Right lobe of liver (tissue), 6 donors: ENCODE results near the gene MMS22L. TPM values are rescaled to one million over a fixed set of nuclear protein-coding genes. Genes with fewer than 3 reads are reported as not detected.
"Not testable (repeated sequence)": the region's sequence is repeated elsewhere in the genome, so short reads cannot be mapped to it uniquely, and the experiment has no call there.

Experiments
- ATAC-seq, 4 donors: fragments of 200-7000 bp; cut with Tn5 transposase; one replicate each; pipeline ENCODE4 v1.9.1; 2020; ENCODE audit warnings: mild to moderate bottlenecking in 4 of 4, moderate library complexity in 4 of 4
- DNase-seq, 3 donors: peaks; one replicate each; pipeline ENCODE4 v3.0.0-alpha.2; 2020
- H3K27ac ChIP-seq, 3 donors: fragments of 200-600 bp; one replicate each; pipeline ENCODE4 v1.8.0; 2022
- H3K27me3 ChIP-seq, 2 donors: fragments of 200-600 bp; one replicate each; pipeline ENCODE4 v1.8.0; 2022
- H3K36me3 ChIP-seq, 4 donors: fragments of 200-600 bp; sonication (generic) in 1 of 4; one replicate each; pipeline versions ENCODE4 v1.5.1 to v1.8.0; 2017 to 2022; ENCODE audit warnings: control low read depth in 1 of 4
- H3K4me1 ChIP-seq, 4 donors: fragments of 200-600 bp; sonication (generic) in 1 of 4; one replicate each; pipeline versions ENCODE4 v1.5.1 to v1.8.0; 2017 to 2022; ENCODE audit warnings: control low read depth in 1 of 4
- H3K4me3 ChIP-seq, 3 donors: fragments of 200-600 bp; one replicate each; pipeline ENCODE4 v1.8.0; 2022
- H3K9me3 ChIP-seq, 4 donors: fragments of 200-600 bp; sonication (generic) in 1 of 4; one replicate each; pipeline versions ENCODE4 v1.5.1 to v1.8.0; 2017 to 2022; ENCODE audit warnings: control low read depth in 1 of 4
- POLR2A ChIP-seq: fragments of 450-650 bp; IDR thresholded peaks from one replicate; pipeline ENCODE4 v1.6.1; 2017; ENCODE audit warnings: antibody characterized with exemption, mild to moderate bottlenecking
- WGBS: methylation state at CpG from one replicate; pipeline ENCODE4 v1.1.6; 2018; ENCODE audit warnings: low coverage, low lambda C conversion rate; ENCODE audit not compliant: insufficient coverage; ENCODE audit errors: missing lambda C conversion rate; 5-methylcytosine and 5-hydroxymethylcytosine counted together
- intact Hi-C, 2 donors: fragments of 100-400 bp; cut with DNase I; formaldehyde crosslinking; loops; one replicate each; pipeline versions ENCODE4 v1.11.2 to v1.14.1; 2022
- total RNA-seq, 6 experiments: library from RNA; depleted of rRNA in 2 of 6; stranded (reverse); fragments of >200 nt in 2 of 6; fragmentation: NEBNext Ultra II Directional in 3 of 6; extraction: Animal tissue kit (Norgen Biotek cat#: 25700) in 3 of 6; gene quantifications; one replicate each; pipeline versions ENCODE4 v1.1.0 to v1.2.4, GENCODE V29; 2016 to 2023
- TF ChIP-seq, protein P1 (sequence below), 4 donors: fragments of 200-600 bp in 3 of 4; fragments of 450-650 bp in 1 of 4; IDR thresholded peaks; one replicate each; pipeline versions ENCODE4 v1.5.1 to v1.8.0; 2016 to 2022; ENCODE audit warnings: antibody characterized with exemption in 4 of 4, mild to moderate bottlenecking in 2 of 4
- donor health status: DM: no; HTN: yes; CAD: no.
- donor health status: DM: no; HTN: no; CAD: no.
- donor health status: DM: no; HTN: no; CAD: no.
- donor health status: DM: no; HTN: yes; CAD: no.
- donor health status: DM: no; HTN: yes; CAD: no.

MMS22L gene
- total RNA-seq, 6 experiments from 2014 or later = 0.79 to 5.4 (median 2.3) TPM

DNA sequence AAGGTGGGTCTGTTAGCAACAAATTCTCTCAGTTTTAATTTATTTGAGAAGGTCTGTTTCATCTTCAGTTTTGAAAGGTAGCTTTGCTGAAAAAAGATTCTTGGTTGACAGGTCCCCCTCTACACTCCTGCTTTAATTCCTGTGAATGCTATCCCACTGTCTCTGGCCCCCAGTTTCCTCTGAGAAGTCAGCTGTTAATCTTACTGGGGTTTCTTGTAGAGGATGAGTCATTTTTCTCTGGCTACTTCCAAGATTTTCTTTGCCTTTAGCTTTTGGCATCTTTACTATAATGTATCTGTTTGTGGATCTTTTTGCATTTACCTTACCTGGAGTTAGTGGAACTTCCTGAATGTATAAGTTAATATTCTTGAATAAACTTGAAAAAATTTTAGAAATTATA is 122.7 kb downstream of the MMS22L start:
- Histone ChIP-seq H3K9me3 (no peaks in the 10 kb centered on the region), H3K27me3 (no peaks in the 10 kb centered on the region), H3K27ac (no peak overlapping the region), H3K4me3 (no peak overlapping the region), H3K36me3 (no peaks in the 10 kb centered on the region), H3K4me1 (no peaks in the 10 kb centered on the region)
- no peak for DNase-seq
- ATAC-seq = no peak
- intact Hi-C loops = no loop called here
- TF ChIP-seq POLR2A = no peak
- TF ChIP-seq, protein P1, sequence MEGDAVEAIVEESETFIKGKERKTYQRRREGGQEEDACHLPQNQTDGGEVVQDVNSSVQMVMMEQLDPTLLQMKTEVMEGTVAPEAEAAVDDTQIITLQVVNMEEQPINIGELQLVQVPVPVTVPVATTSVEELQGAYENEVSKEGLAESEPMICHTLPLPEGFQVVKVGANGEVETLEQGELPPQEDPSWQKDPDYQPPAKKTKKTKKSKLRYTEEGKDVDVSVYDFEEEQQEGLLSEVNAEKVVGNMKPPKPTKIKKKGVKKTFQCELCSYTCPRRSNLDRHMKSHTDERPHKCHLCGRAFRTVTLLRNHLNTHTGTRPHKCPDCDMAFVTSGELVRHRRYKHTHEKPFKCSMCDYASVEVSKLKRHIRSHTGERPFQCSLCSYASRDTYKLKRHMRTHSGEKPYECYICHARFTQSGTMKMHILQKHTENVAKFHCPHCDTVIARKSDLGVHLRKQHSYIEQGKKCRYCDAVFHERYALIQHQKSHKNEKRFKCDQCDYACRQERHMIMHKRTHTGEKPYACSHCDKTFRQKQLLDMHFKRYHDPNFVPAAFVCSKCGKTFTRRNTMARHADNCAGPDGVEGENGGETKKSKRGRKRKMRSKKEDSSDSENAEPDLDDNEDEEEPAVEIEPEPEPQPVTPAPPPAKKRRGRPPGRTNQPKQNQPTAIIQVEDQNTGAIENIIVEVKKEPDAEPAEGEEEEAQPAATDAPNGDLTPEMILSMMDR (IDR thresholded peaks at IDR 0.05) = no peak

DNA sequence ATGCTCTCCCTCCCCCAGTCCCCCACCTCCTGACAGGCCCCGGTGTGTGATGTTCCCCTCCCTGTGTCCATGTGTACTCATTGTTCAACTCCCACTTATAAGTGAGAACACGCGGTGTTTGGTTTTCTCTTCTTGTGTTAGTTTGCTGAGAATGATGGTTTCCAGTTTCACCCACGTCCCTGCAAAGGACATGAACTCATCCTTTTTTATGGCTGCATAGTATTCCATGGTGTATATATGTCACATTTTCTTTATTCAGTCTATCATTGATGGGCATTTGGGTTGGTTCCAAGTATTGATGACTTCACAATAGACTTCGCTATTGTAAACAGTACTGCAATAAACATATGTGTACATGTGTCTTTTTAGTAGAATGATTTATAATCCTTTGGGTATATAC is 127.6 kb downstream of the MMS22L start:
- intact Hi-C loops, H3K36me3 ChIP-seq, H3K4me1 ChIP-seq, H3K4me3 ChIP-seq, DNase-seq, H3K27me3 ChIP-seq, ATAC-seq, H3K27ac ChIP-seq, H3K9me3 ChIP-seq: not testable (repeated sequence)
- 95% methylated on average over 4 of the region's 5 CpGs for WGBS

DNA sequence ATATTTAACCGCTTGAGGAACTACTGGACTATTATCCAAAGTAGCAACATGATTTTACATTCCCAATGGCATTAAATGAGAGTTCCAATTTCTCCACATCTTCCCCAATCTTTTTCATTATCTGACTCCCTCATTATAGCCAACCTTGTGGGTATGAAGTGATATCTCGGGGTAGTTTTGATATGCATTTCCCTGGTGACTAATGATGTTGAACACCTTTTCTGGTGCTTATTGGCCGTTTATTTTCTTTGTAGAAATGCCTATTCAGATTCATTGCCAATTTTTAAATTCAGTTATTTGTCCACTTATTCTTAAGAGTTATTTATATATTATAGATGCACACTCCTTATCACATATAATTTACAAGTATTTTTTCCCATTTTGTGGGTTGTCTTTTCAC is 129.0 kb downstream of the MMS22L start:
- Histone ChIP-seq H3K27ac (no peak overlapping the region), H3K4me1 (no peaks in the 10 kb centered on the region), H3K4me3 (no peak overlapping the region), H3K9me3 (no peaks in the 10 kb centered on the region), H3K36me3 (no peaks in the 10 kb centered on the region), H3K27me3 (no peaks in the 10 kb centered on the region)
- 91% methylated on average over 3 of the region's 3 CpGs for WGBS
- ATAC-seq (no peak), DNase-seq (no peak)
- no peak for TF ChIP-seq POLR2A
- TF ChIP-seq, protein P1 (IDR thresholded peaks at IDR 0.05) = no peak
- intact Hi-C loops = no loop called here

DNA sequence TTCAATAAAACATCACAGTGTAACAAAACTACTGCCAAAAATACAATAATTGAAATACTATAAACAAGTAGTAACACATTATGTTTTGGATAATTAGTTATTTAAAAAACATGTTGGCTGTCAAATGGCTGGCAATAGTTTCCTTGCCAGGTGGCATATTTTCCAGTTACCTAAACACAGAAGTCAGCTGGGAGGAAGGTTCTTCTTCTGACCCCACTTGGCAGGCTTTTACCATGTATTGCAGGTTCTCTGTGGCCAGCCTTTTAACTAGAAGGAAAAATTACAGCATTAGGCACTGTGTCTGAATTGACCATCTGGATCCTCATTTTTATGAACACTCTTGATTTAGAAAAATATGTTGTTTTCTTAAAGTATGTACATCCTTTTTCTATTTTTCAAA is 131.4 kb downstream of the MMS22L start:
- H3K9me3 ChIP-seq = no peaks in the 10 kb centered on the region
- no peaks in the 10 kb centered on the region for H3K36me3 ChIP-seq
- no peak overlapping the region for H3K4me3 ChIP-seq
- H3K27ac ChIP-seq = no peak overlapping the region
- intact Hi-C loops = no loop called here
- H3K27me3 ChIP-seq = no peaks in the 10 kb centered on the region
- ATAC-seq (no peak), DNase-seq (no peak)
- H3K4me1 ChIP-seq = no peaks in the 10 kb centered on the region
- no peak for TF ChIP-seq POLR2A
- TF ChIP-seq, protein P1 (IDR thresholded peaks at IDR 0.05) = no peak

DNA sequence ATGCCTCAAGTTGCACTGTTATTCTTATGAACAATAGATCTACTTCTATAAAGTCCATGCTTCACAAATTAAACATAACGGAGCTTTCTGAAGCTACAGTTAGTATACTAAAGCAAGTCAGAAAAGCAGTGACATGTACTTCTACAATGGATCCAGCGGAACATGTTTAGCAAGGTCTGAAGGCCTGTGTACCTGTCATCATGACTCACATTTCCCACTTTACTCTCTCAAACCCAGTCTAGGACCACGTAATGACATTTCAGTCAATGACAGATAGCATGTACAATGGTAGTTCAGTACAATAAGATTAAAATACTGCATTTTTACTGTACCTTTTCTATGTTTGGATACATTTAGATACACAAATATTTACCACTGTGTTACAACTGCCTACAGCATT is 132.1 kb downstream of the MMS22L start:
- H3K9me3 ChIP-seq = no peaks in the 10 kb centered on the region
- no peaks in the 10 kb centered on the region for H3K4me1 ChIP-seq
- intact Hi-C loops = no loop called here
- DNase-seq (no peak), ATAC-seq (no peak)
- no peak overlapping the region for H3K4me3 ChIP-seq
- TF ChIP-seq, protein P1 (IDR thresholded peaks at IDR 0.05) = no peak
- TF ChIP-seq POLR2A = no peak
- H3K36me3 ChIP-seq = no peaks in the 10 kb centered on the region
- WGBS = 96% methylated on average over 3 of the region's 3 CpGs
- no peak overlapping the region for H3K27ac ChIP-seq
- H3K27me3 ChIP-seq = no peaks in the 10 kb centered on the region
